Nephron (organoid): Measurements from ENCODE around the gene DLL3.
A peak's percentile ranks its signal among the peaks of the same experiment; 100 is the strongest.

Experiments used
- H3K27ac Mint-ChIP-seq, 3 experiments: 2 replicates each; pipeline ENCODE4 v1.8.0; 2020; ENCODE audit warnings: mixed read lengths in 3 of 3, mild to moderate bottlenecking in 2 of 3, moderate library complexity in 1 of 3
- H3K27me3 Mint-ChIP-seq: 2 replicates; pipeline ENCODE4 v1.8.0; 2021; ENCODE audit warnings: low read depth, mild to moderate bottlenecking, moderate library complexity, mixed read lengths
- H3K36me3 Mint-ChIP-seq: 2 replicates; pipeline ENCODE4 v1.8.0; 2020; ENCODE audit warnings: low read depth, mixed read lengths
- H3K4me1 Mint-ChIP-seq: 2 replicates; pipeline ENCODE4 v1.8.0; 2020; ENCODE audit warnings: mixed read lengths
- H3K4me3 Mint-ChIP-seq, 3 experiments: 2 replicates each; pipeline ENCODE4 v1.8.0; 2020; ENCODE audit warnings: mild to moderate bottlenecking in 3 of 3, mixed read lengths in 3 of 3, moderate library complexity in 2 of 3
- H3K9me3 Mint-ChIP-seq: 2 replicates; pipeline ENCODE4 v1.8.0; 2020; ENCODE audit warnings: mixed read lengths
- TF ChIP-seq, protein P1 (sequence below), 3 experiments: fragments of 200-600 bp; sonication (generic); IDR thresholded peaks; one replicate each; pipeline ENCODE4 v1.5.0; 2021; ENCODE audit warnings: antibody characterized with exemption in 3 of 3; ENCODE audit not compliant: unreplicated experiment in 3 of 3

DLL3 gene

DNA sequence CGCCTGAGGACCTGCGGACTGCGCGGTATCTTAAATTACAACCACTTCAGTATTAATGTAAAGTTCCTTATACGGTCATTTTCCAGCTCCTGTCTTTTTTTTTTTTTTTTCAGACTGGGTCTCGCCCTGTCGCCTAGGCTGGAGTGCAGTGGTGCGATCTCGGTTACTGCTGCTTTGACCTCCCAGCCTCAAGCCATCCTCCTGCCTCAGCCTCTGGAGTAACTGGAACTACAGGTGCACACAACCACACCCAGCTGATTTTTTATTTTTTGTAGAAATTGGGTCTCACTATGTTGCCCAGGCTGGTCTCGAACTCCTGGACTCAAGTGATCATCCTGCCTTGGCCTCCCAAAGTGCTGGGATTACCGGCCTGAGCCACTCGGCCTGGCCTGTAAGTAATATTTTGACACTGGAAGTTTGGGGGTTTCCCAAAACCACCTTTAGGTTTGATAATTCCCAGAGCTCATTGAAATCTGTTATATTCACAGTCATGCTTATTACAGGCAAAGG lies 34.3 kb downstream of the DLL3 start:
- H3K36me3 Mint-ChIP-seq: peaks cover 11% of the 10 kb centered on the region
- H3K27ac Mint-ChIP-seq: peak overlapping the region; percentile 63 to 96 (median 94)
- H3K9me3 Mint-ChIP-seq: no peaks in the 10 kb centered on the region
- H3K4me3 Mint-ChIP-seq: peak overlapping the region; percentile 96 to 98 (median 97)
- no peaks in the 10 kb centered on the region for H3K27me3 Mint-ChIP-seq
- TF ChIP-seq, protein P1, sequence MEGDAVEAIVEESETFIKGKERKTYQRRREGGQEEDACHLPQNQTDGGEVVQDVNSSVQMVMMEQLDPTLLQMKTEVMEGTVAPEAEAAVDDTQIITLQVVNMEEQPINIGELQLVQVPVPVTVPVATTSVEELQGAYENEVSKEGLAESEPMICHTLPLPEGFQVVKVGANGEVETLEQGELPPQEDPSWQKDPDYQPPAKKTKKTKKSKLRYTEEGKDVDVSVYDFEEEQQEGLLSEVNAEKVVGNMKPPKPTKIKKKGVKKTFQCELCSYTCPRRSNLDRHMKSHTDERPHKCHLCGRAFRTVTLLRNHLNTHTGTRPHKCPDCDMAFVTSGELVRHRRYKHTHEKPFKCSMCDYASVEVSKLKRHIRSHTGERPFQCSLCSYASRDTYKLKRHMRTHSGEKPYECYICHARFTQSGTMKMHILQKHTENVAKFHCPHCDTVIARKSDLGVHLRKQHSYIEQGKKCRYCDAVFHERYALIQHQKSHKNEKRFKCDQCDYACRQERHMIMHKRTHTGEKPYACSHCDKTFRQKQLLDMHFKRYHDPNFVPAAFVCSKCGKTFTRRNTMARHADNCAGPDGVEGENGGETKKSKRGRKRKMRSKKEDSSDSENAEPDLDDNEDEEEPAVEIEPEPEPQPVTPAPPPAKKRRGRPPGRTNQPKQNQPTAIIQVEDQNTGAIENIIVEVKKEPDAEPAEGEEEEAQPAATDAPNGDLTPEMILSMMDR (IDR thresholded peaks at IDR 0.05; ENCODE audit: unreplicated experiment in 3 of 3): no peak
- peaks cover 14% of the 10 kb centered on the region for H3K4me1 Mint-ChIP-seq

DNA sequence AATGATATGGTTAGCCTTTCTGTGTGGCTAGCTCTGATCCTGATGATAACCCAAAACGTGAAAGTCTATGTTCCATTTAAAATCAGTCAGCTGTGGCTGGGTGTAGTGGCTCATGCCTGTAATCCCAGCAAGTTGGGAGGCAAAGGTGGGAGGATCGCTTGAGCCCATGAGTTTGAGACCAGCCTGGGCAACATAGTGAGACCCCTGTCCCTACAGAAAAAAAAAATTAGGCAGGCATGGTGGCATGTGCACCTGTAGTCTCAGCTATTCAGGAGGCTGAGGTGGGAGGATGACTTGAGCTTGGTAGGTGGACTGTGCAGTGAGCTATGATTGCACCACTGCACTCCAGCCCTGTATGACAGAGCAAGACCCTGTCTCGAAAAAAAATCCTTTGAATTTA lies 35.0 kb downstream of the DLL3 start:
- peaks cover 22% of the 10 kb centered on the region for H3K4me1 Mint-ChIP-seq
- TF ChIP-seq, protein P1 (IDR thresholded peaks at IDR 0.05; ENCODE audit: unreplicated experiment in 3 of 3): no peak
- no peaks in the 10 kb centered on the region for H3K27me3 Mint-ChIP-seq
- no peak overlapping the region for H3K4me3 Mint-ChIP-seq
- no peak overlapping the region for H3K27ac Mint-ChIP-seq
- H3K36me3 Mint-ChIP-seq: peaks cover 7% of the 10 kb centered on the region
- H3K9me3 Mint-ChIP-seq: no peaks in the 10 kb centered on the region

DNA sequence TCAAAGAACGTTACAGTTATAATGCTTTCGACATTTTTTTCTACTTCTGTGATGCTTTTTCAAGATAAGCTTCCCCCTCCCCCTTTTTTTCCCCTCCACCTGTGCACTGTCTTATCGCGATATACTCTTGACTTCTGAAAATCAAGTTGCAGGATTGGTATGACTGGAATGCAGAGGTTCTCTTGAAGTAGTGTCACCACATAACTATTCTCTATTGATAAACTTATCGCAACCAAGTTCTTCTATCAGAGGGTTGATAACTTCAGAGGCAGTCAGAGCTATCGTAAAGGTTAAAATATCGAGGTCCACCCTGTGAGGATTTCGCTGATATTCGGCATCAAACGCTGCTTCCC lies 40.4 kb downstream of the DLL3 start:
- Mint-ChIP-seq H3K9me3 (no peaks in the 10 kb centered on the region), H3K27me3 (peaks cover 5% of the 10 kb centered on the region), H3K4me3 (peak overlapping the region; percentile 88 to 90 (median 89)), H3K36me3 (peaks cover 7% of the 10 kb centered on the region), H3K27ac (peak overlapping the region; percentile 79 to 97 (median 87)), H3K4me1 (peaks cover 22% of the 10 kb centered on the region)
- TF ChIP-seq, protein P1 (IDR thresholded peaks at IDR 0.05; ENCODE audit: unreplicated experiment in 3 of 3): no peak

DNA sequence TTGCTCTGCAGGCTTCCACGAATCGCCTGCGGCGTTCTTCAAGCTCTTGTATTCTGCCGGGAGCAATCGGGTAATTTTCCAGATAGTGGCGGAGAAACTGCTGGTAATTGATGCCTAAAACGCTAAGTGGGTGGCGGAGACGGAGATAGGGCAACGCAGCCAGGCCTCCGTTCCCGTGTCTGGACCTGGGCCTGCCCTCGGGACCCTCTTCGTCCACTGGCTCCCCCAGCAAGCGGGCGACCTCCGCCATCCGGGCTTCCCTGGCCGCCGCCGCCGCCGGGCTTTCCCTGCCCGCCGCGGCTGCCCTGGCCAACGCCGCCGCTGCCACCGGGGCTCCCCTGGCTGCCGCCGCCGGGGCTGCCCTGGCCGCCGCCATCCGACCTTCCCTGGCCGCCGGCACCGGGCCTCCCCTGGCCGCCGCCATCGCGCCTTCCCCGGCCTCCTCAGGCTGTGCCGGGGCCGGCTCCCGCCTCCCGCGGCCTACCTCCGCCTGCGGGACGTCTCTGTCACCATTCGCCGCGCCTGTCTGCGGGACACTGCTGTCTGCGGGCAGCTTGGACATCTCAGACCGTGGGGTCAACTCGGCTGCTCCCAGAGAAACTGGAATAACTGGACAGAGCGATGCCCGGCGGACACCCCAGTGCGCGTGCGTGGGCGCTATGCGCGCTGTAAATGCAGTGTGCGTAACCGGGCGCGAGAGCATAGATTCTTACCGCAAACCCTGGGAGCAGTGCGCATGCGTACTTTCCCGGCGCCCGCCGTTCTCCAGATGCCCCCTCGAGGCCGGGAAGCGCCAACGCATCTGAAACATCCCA lies 41.0 kb downstream of the DLL3 start, which contains the start of gene EID2:
EID2 (minus strand) TSS at position 644 of the 815 bp plus-strand sequence; CDS start at position 562, 82 bp downstream.
- TF ChIP-seq, protein P1 (IDR thresholded peaks at IDR 0.05; ENCODE audit: unreplicated experiment in 3 of 3): peak; percentile 81 to 89 (median 87)
- peaks cover 22% of the 10 kb centered on the region for H3K4me1 Mint-ChIP-seq
- peaks cover 5% of the 10 kb centered on the region for H3K27me3 Mint-ChIP-seq
- H3K4me3 Mint-ChIP-seq: peak within 1 kb of the TSS; percentile 99 to 100 (median 99)
- peaks cover 7% of the 10 kb centered on the region for H3K36me3 Mint-ChIP-seq
- no peaks in the 10 kb centered on the region for H3K9me3 Mint-ChIP-seq
- peak within 1 kb of the TSS; percentile 79 to 98 (median 97) for H3K27ac Mint-ChIP-seq

DNA sequence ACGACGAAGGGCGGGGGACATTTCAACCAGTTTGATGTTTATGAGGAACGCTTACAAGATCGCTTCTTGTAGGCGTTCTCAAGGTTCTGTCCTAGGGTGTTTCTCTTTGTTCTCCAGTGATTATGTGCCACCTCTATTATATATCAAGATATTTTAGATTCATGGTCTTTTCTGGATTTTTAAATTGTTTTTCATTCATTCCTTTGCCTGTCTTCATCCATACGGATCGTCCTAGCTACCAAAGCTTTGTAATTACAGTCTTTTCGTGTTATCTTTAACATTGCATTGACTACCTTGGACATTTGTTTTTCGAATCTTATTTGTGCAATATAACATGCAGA lies 41.6 kb downstream of the DLL3 start:
- peak overlapping the region; percentile 99 to 100 (median 99) for H3K4me3 Mint-ChIP-seq
- H3K9me3 Mint-ChIP-seq: no peaks in the 10 kb centered on the region
- TF ChIP-seq, protein P1 (IDR thresholded peaks at IDR 0.05; ENCODE audit: unreplicated experiment in 3 of 3): peak in 1 of 3 experiments; percentile 4
- peaks cover 22% of the 10 kb centered on the region for H3K4me1 Mint-ChIP-seq
- peak overlapping the region; percentile 79 to 98 (median 97) for H3K27ac Mint-ChIP-seq
- H3K36me3 Mint-ChIP-seq: peaks cover 7% of the 10 kb centered on the region
- peaks cover 5% of the 10 kb centered on the region for H3K27me3 Mint-ChIP-seq
